ENCODE measurements around the gene C6orf118. TPM values are rescaled to one million over a fixed set of nuclear protein-coding genes. Genes with fewer than 3 reads are reported as not detected.

The C6orf118 gene
- total RNA-seq, 1 experiment from 2014 or later = not detected

- no peak for DNase-seq (ENCODE audit: low spot score)
These were observed 64.7 kb downstream of the C6orf118 start for GRCh38 chr6:165244524-165245247.

DNA sequence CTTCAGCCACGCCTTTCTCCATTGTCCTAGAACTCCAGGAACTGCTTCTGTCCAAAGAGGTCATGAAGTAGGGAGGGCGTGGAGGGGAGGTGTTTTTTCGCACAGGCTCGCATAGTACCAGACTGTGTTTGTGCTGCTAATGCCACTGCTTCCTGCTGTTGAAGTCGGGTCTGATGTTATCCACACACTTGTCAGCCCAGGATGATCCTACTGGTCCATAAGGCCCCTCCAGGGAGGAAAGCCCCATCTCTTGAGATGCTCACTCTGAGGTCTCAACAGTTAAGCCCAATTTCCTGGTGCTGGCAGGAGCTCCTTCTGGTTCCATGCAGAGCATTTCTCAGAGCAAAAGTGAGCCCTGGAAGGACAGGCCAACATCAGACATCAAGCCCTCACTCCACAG lies 65.6 kb downstream of the C6orf118 start:
- DNase-seq (ENCODE audit: low spot score) = no peak

DNA sequence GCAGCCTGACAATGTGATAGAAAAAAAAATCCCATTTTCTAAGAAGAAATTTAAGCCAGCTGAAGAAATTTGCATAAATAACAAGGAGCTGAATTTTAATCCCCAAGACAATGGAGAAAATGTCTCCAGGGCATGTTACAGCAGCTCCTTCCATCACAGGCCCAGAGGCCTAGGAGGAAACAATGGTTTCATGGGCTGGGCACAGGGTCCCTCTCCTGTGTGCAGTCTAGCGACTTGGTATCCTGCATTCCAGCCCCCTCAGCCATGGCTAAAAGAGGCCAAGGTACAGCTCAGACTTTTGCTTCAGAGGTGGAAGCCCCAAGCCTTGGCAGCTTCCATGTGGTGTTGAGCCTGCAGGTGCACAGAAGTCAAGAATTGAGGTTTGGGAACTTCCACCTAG lies 73.1 kb downstream of the C6orf118 start:
- no peak for DNase-seq (ENCODE audit: low spot score)

- DNase-seq (ENCODE audit: low spot score) = no peak
These were observed 76.5 kb downstream of the C6orf118 start for GRCh38 chr6:165232731-165233488.

- peak; percentile 44 for DNase-seq (ENCODE audit: low spot score)
These were observed 77.5 kb downstream of the C6orf118 start for GRCh38 chr6:165231581-165232561.

GRCh38 chr6:165231177-165231576 lies 78.2 kb downstream of the C6orf118 start:
- DNase-seq (ENCODE audit: low spot score) = no peak

Measured in A172 (cell line).